K562 treated with DMSO at 1 percent for 24 hours (cell line): ENCODE results near the gene COL5A3. TPM values are rescaled to one million over a fixed set of nuclear protein-coding genes. Genes with fewer than 3 reads are reported as not detected.

ENCODE experiments used
- total RNA-seq: library from RNA; unstranded; fragments of 300-600 nt; gene quantifications from 2 replicates; pipeline ENCODE4 v1.2.3, GENCODE V29; 2022; ENCODE audit warnings: low read depth; ENCODE audit not compliant: insufficient read depth

COL5A3 gene
- total RNA-seq = not detected in 2 replicates

DNA sequence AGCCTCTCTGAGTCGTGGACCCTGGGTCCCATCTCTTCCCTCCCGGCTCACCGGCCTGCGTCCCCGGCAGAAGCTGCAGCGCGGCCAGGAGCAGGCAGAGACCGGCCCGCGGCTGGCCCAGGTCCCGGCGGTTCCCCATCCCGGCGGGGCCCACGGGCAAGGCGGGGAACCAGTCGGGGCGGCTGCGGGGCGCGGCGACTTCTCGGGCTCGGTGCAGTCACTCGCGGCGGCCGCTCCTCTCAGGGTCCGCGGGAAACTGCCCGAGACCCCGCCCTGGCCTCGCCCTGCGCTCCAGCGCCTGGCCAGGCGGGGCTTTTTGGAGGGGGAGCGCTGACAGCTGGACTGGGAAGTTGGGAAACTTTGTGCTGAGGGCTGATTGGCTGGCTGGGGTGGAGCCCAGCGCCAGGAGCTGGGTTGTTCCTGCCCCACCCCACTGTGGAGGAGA, at the start of gene COL5A3:
COL5A3 (minus strand) TSS at position 258 of the 445 bp plus-strand sequence; CDS start at position 139, 119 bp downstream.

DNA sequence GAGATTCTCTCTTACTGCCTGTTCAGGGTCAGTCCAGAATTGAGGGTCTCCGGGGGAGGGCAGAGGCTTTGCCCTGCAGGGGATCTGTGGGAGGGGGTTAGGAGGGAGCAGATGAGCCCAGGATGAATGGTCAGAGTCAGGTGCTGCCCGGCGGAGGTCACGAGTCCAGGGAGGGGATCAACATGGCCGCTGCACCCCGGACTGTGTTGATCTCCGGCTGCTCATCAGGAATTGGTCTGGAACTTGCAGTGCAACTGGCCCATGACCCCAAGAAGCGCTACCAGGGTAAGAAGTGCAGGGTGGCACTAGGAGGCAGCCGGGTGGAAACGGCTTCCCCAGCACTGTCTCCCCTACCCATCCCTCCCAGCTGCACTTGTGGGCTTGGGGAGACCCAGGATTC, 3.0 kb upstream of the COL5A3 start, which contains the start of gene RDH8:
RDH8 (plus strand) TSS at position 168 of the 400 bp plus-strand sequence; CDS start at position 183, 15 bp downstream.

DNA sequence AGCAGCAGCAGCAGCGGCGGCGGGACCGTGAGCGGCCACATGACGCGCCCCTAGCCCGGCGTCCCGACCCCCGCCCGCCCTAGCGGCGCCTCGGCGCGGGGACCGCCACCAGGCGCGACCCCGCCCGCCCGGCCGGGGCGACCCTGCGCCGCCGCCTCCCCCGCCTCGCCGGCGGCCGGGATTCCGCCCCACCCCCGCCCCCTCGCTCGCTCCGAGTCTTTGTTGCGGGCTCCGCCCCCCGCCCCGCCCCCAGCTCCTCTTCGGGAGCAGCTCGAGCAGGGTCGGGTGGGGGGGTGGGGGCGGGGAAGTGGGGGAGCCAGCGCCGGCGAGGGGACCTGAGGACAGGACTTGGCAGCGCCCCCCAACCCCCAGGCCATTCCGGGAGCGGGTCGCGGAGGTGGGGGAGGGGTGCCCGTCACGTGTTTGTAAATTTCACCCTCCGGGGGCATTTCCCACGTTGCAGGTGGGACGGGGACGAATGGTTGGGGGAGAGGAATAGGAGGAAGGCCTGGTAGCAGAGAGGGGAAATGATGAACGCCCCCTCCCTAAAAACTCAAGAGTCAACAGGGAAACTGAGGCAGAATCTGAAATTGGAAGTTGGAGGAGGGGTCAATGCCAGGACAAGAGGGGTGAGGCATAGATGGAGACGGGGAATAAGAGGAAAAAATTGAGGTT, 73.8 kb downstream of the COL5A3 start, which contains the start of gene OLFM2:
OLFM2 (minus strand) TSS at position 190 of the 675 bp plus-strand sequence; CDS start at position 41, 149 bp downstream.

Other genes with a start within 250 kb of the COL5A3 start
- gene ZNF846, start 241.8 kb downstream of the COL5A3 start, total RNA-seq = 7.9 and 17.0 TPM in 2 replicates
- 63.1 and 65.0 TPM in 2 replicates for gene FBXL12, start 191.4 kb downstream of the COL5A3 start, total RNA-seq
- gene UBL5, start 182.6 kb downstream of the COL5A3 start, total RNA-seq = 636 and 749 TPM in 2 replicates
- 197 and 205 TPM in 2 replicates for gene PIN1, start 175.2 kb downstream of the COL5A3 start, total RNA-seq
- 2.0 and 2.8 TPM in 2 replicates for gene OLFM2, start 74.0 kb downstream of the COL5A3 start, total RNA-seq
- gene RDH8, start 3.0 kb upstream of the COL5A3 start, total RNA-seq = not detected in 2 replicates
- gene SHFL, start 75.8 kb upstream of the COL5A3 start, total RNA-seq = 28.1 and 30.5 TPM in 2 replicates
- gene ANGPTL6, start 92.2 kb upstream of the COL5A3 start, total RNA-seq = 0.24 and 2.3 TPM in 2 replicates
- gene PPAN, start 95.9 kb upstream of the COL5A3 start, total RNA-seq = 30.8 and 36.2 TPM in 2 replicates
- gene P2RY11, start 101.2 kb upstream of the COL5A3 start, total RNA-seq = 7.5 and 7.7 TPM in 2 replicates
- gene EIF3G, start 109.4 kb upstream of the COL5A3 start, total RNA-seq = 382 and 411 TPM in 2 replicates
- gene DNMT1, start 184.4 kb upstream of the COL5A3 start, total RNA-seq = 170 and 174 TPM in 2 replicates
- gene S1PR2, start 220.8 kb upstream of the COL5A3 start, total RNA-seq = 2.0 and 2.9 TPM in 2 replicates
- gene MRPL4, start 241.7 kb upstream of the COL5A3 start, total RNA-seq = 140 and 159 TPM in 2 replicates